ENCODE measurements around the gene STIM2.
A peak's percentile ranks its signal among the peaks of the same experiment; 100 is the strongest.

Gene STIM2

GRCh38 chr4:27062256-27062655, 201.6 kb downstream of the STIM2 start:
- no peak overlapping the region for H3K9ac ChIP-seq (ENCODE audit: low read length)
- no peak overlapping the region for H3K4me2 ChIP-seq (ENCODE audit: low read length)
- WGBS (ENCODE audit: extremely low coverage, insufficient coverage, insufficient read length) = no CpG with 5 or more reads among the region's 7 CpGs

GRCh38 chr4:27066591-27066990, 205.9 kb downstream of the STIM2 start:
- H3K18ac ChIP-seq (ENCODE audit: low read length) = no peak overlapping the region
- no peaks in the 10 kb centered on the region for H3K27me3 ChIP-seq (ENCODE audit: insufficient read depth, low read length)
- H3K4ac ChIP-seq (ENCODE audit: low read depth, low read length) = no peak overlapping the region
- WGBS (ENCODE audit: extremely low coverage, insufficient coverage, insufficient read length) = no CpG with 5 or more reads among the region's 3 CpGs
- no peak overlapping the region for H3K23ac ChIP-seq (ENCODE audit: low read length)
- H3K9me3 ChIP-seq (ENCODE audit: insufficient read depth, low read depth, low read length) = no peaks in the 10 kb centered on the region
- no peak overlapping the region for H4K12ac ChIP-seq (ENCODE audit: low read depth, low read length)
- H2BK12ac ChIP-seq (ENCODE audit: low read length) = no peak overlapping the region
- no peak overlapping the region for H4K8ac ChIP-seq (ENCODE audit: low read depth, low read length)
- H2BK5ac ChIP-seq (ENCODE audit: low read depth, low read length, poor library complexity) = no peak overlapping the region
- no peaks in the 10 kb centered on the region for H3K79me2 ChIP-seq (ENCODE audit: control insufficient read depth, insufficient read depth, low read length, poor library complexity)
- DNase-seq = peak in 1 of 2 donors; percentile 8
- no peak overlapping the region for H4K91ac ChIP-seq (ENCODE audit: low read depth, low read length)
- no peak overlapping the region for H2AFZ ChIP-seq (ENCODE audit: insufficient read depth, low read length, poor library complexity)
- no peak overlapping the region for H3K14ac ChIP-seq (ENCODE audit: low read length)
- no peak overlapping the region for H2BK120ac ChIP-seq (ENCODE audit: insufficient read depth, low read length, poor library complexity)
- H3K4me3 ChIP-seq (ENCODE audit: low read depth, low read length) = no peak overlapping the region
- H3K79me1 ChIP-seq (ENCODE audit: low read length) = no peaks in the 10 kb centered on the region
- H3K4me1 ChIP-seq (ENCODE audit: control insufficient read depth in 1 of 2, insufficient read depth in 2 of 2, low read length in 2 of 2) = peaks cover 0 to 3% of the 10 kb centered on the region in 2 experiments
- no peak overlapping the region for H3K9ac ChIP-seq (ENCODE audit: low read length)
- no peaks in the 10 kb centered on the region for H3K36me3 ChIP-seq (ENCODE audit: control insufficient read depth in 1 of 2, insufficient read depth in 2 of 2, low read length in 2 of 2)
- no peak overlapping the region for H2AK5ac ChIP-seq (ENCODE audit: low read length)
- no peak overlapping the region for H3K27ac ChIP-seq (ENCODE audit: low read depth, low read length)
- H3K4me2 ChIP-seq (ENCODE audit: low read length) = no peak overlapping the region

More at GRCh38 chr4:27062256-27062655, 201.6 kb downstream of the STIM2 start:
- Histone ChIP-seq H2BK5ac (ENCODE audit: low read depth, low read length, poor library complexity) (no peak overlapping the region), H3K4me1 (ENCODE audit: control insufficient read depth in 1 of 2, insufficient read depth in 2 of 2, low read length in 2 of 2) (no peaks in the 10 kb centered on the region), H4K12ac (ENCODE audit: low read depth, low read length) (no peak overlapping the region), H2AK5ac (ENCODE audit: low read length) (no peak overlapping the region), H3K9me3 (ENCODE audit: insufficient read depth, low read depth, low read length) (no peaks in the 10 kb centered on the region), H3K4me3 (ENCODE audit: low read depth, low read length) (no peak overlapping the region), H3K23ac (ENCODE audit: low read length) (no peak overlapping the region), H4K8ac (ENCODE audit: low read depth, low read length) (no peak overlapping the region), H2BK12ac (ENCODE audit: low read length) (no peak overlapping the region), H3K27ac (ENCODE audit: low read depth, low read length) (no peak overlapping the region), H3K14ac (ENCODE audit: low read length) (no peak overlapping the region), H2BK120ac (ENCODE audit: insufficient read depth, low read length, poor library complexity) (no peak overlapping the region), H3K27me3 (ENCODE audit: insufficient read depth, low read length) (no peaks in the 10 kb centered on the region), H2AFZ (ENCODE audit: insufficient read depth, low read length, poor library complexity) (no peak overlapping the region), H3K79me2 (ENCODE audit: control insufficient read depth, insufficient read depth, low read length, poor library complexity) (no peaks in the 10 kb centered on the region), H3K36me3 (ENCODE audit: control insufficient read depth in 1 of 2, insufficient read depth in 2 of 2, low read length in 2 of 2) (no peaks in the 10 kb centered on the region), H3K4ac (ENCODE audit: low read depth, low read length) (no peak overlapping the region), H3K79me1 (ENCODE audit: low read length) (no peaks in the 10 kb centered on the region), H4K91ac (ENCODE audit: low read depth, low read length) (no peak overlapping the region), H3K18ac (ENCODE audit: low read length) (no peak overlapping the region)
- DNase-seq = no peak

GRCh38 chr4:27068151-27068867, 207.7 kb downstream of the STIM2 start:
- Histone ChIP-seq H4K91ac (ENCODE audit: low read depth, low read length) (no peak overlapping the region), H2AK5ac (ENCODE audit: low read length) (no peak overlapping the region), H3K14ac (ENCODE audit: low read length) (no peak overlapping the region), H3K79me2 (ENCODE audit: control insufficient read depth, insufficient read depth, low read length, poor library complexity) (no peaks in the 10 kb centered on the region), H2AFZ (ENCODE audit: insufficient read depth, low read length, poor library complexity) (no peak overlapping the region), H3K9me3 (ENCODE audit: insufficient read depth, low read depth, low read length) (no peaks in the 10 kb centered on the region), H3K4ac (ENCODE audit: low read depth, low read length) (no peak overlapping the region), H3K27ac (ENCODE audit: low read depth, low read length) (no peak overlapping the region), H4K12ac (ENCODE audit: low read depth, low read length) (no peak overlapping the region), H3K4me2 (ENCODE audit: low read length) (no peak overlapping the region), H3K9ac (ENCODE audit: low read length) (no peak overlapping the region), H3K27me3 (ENCODE audit: insufficient read depth, low read length) (no peaks in the 10 kb centered on the region), H2BK5ac (ENCODE audit: low read depth, low read length, poor library complexity) (no peak overlapping the region), H3K4me3 (ENCODE audit: low read depth, low read length) (no peak overlapping the region), H3K4me1 (ENCODE audit: control insufficient read depth in 1 of 2, insufficient read depth in 2 of 2, low read length in 2 of 2) (peaks cover 0 to 3% of the 10 kb centered on the region in 2 experiments), H2BK120ac (ENCODE audit: insufficient read depth, low read length, poor library complexity) (no peak overlapping the region), H3K18ac (ENCODE audit: low read length) (no peak overlapping the region), H3K79me1 (ENCODE audit: low read length) (no peaks in the 10 kb centered on the region), H4K8ac (ENCODE audit: low read depth, low read length) (no peak overlapping the region), H3K36me3 (ENCODE audit: control insufficient read depth in 1 of 2, insufficient read depth in 2 of 2, low read length in 2 of 2) (no peaks in the 10 kb centered on the region), H3K23ac (ENCODE audit: low read length) (no peak overlapping the region), H2BK12ac (ENCODE audit: low read length) (no peak overlapping the region)
- DNase-seq = no peak
- WGBS (ENCODE audit: extremely low coverage, insufficient coverage, insufficient read length) = no CpG with 5 or more reads among the region's 14 CpGs
